Keratinocyte (primary cell): ENCODE data around the gene BAHCC1. TPM values are rescaled to one million over a fixed set of nuclear protein-coding genes. Genes with fewer than 3 reads are reported as not detected.
A peak's percentile ranks its signal among the peaks of the same experiment; 100 is the strongest.

Source experiments
- DNase-seq: peaks from one replicate; pipeline ENCODE4 v3.0.0-alpha.2; 2011; ENCODE audit warnings: low read depth, missing footprints, low spot score
- FAIRE-seq: peaks from 2 replicates; lab custom pipeline; 2011; peaks lifted over from hg19 to GRCh38; lab: Jason Lieb, UNC
- H2AFZ ChIP-seq: 2 replicates; pipeline ENCODE4 v1.6.0; 2012; ENCODE audit warnings: low read length, control low read depth, inconsistent platforms; ENCODE audit not compliant: control insufficient read depth
- H3K27ac ChIP-seq: 2 replicates; pipeline ENCODE4 v1.5.1; 2011; ENCODE audit warnings: low read length; ENCODE audit not compliant: control insufficient read depth, insufficient read depth
- H3K27me3 ChIP-seq: 3 replicates; pipeline ENCODE4 v1.6.0; 2011; ENCODE audit warnings: low read length; ENCODE audit not compliant: control insufficient read depth, insufficient read depth; ENCODE audit errors: extremely low read depth
- H3K36me3 ChIP-seq, 2 experiments: 2 replicates in 1 of 2; 3 replicates in 1 of 2; pipeline ENCODE4 v1.5.1; 2011; ENCODE audit warnings: low read length in 2 of 2, mild to moderate bottlenecking in 1 of 2; ENCODE audit not compliant: control insufficient read depth in 2 of 2, insufficient read depth in 2 of 2; ENCODE audit errors: extremely low read depth in 1 of 2
- H3K4me1 ChIP-seq: 3 replicates; pipeline ENCODE4 v1.5.1; 2011; ENCODE audit warnings: low read length; ENCODE audit not compliant: control insufficient read depth, insufficient read depth; ENCODE audit errors: extremely low read depth
- H3K4me2 ChIP-seq: 3 replicates; pipeline ENCODE4 v1.6.0; 2011; ENCODE audit warnings: low read depth, low read length; ENCODE audit not compliant: control insufficient read depth, insufficient read depth; ENCODE audit errors: extremely low read depth
- H3K4me3 ChIP-seq, 3 experiments: fragments of 200-600 bp in 1 of 3; sonication (generic) in 1 of 3; 2 replicates in 2 of 3; 3 replicates in 1 of 3; pipeline ENCODE4 v1.5.1; 2011 to 2016; ENCODE audit warnings: low read length in 3 of 3, mild to moderate bottlenecking in 3 of 3, control low read depth in 2 of 3, inconsistent platforms in 1 of 3, low read depth in 1 of 3, mixed read lengths in 1 of 3, mixed run types in 1 of 3, moderate library complexity in 1 of 3; ENCODE audit not compliant: control insufficient read depth in 2 of 3, insufficient read depth in 2 of 3; ENCODE audit errors: extremely low read depth in 1 of 3
- H3K79me2 ChIP-seq: 2 replicates; pipeline ENCODE4 v1.6.0; 2012; ENCODE audit warnings: low read length; ENCODE audit not compliant: control insufficient read depth, insufficient read depth
- H3K9ac ChIP-seq: 3 replicates; pipeline ENCODE4 v1.6.0; 2011; ENCODE audit warnings: low read length; ENCODE audit not compliant: control insufficient read depth, insufficient read depth; ENCODE audit errors: extremely low read depth
- H3K9me1 ChIP-seq: 3 replicates; pipeline ENCODE4 v1.6.0; 2011; ENCODE audit warnings: low read length; ENCODE audit not compliant: control insufficient read depth, insufficient read depth; ENCODE audit errors: extremely low read depth
- H3K9me3 ChIP-seq: 2 replicates; pipeline ENCODE4 v1.5.1; 2012; ENCODE audit warnings: low read depth, low read length; ENCODE audit not compliant: control insufficient read depth
- H4K20me1 ChIP-seq: 3 replicates; pipeline ENCODE4 v1.6.0; 2011; ENCODE audit warnings: low read length; ENCODE audit not compliant: control insufficient read depth, insufficient read depth; ENCODE audit errors: extremely low read depth
- EZH2 ChIP-seq: IDR thresholded peaks from one replicate; pipeline ENCODE4 v1.6.1; 2012; ENCODE audit warnings: inconsistent platforms, mild to moderate bottlenecking, low read length, moderate library complexity
- dilution Hi-C: fragments of 300-500 bp; cut with MboI; formaldehyde crosslinking; loops from one replicate; pipeline ENCODE4 v1.7.0; 2020; ENCODE audit warnings: low sequenced_read_pairs; ENCODE audit not compliant: extremely low pct_ligation_motif_present
- polyA plus RNA-seq, 5 experiments: library from polyadenylated mRNA; depleted of rRNA in 3 of 5; stranded (reverse) in 3 of 5; stranded (forward) in 1 of 5; unstranded in 1 of 5; fragments of >200 nt; gene quantifications; 1 replicate in 1 of 5; 2 replicates in 3 of 5; 3 replicates in 1 of 5; pipeline versions ENCODE4 v1.2.1 to v1.2.3, GENCODE V29; 2011 to 2012; ENCODE audit warnings: missing spikeins in 2 of 5, low read depth in 1 of 5, low replicate concordance in 1 of 5
- TF ChIP-seq, protein P1 (sequence below), 3 experiments: IDR thresholded peaks in 1 of 3; conservative IDR thresholded peaks in 1 of 3; optimal IDR thresholded peaks in 1 of 3; 2 replicates in 2 of 3; 3 replicates in 1 of 3; pipeline versions ENCODE3 to v1.5.1; 2011; ENCODE audit warnings: low read length in 3 of 3, mild to moderate bottlenecking in 3 of 3, moderate library complexity in 2 of 3, control low read depth in 1 of 3, inconsistent platforms in 1 of 3; ENCODE audit not compliant: insufficient read depth in 2 of 3; ENCODE audit errors: extremely low read depth in 1 of 3

Gene BAHCC1
- polyA plus RNA-seq, 1 donor (not counting 4 experiments of a cell fraction or from before 2014, with no cell fraction given): 0.52 TPM

DNA sequence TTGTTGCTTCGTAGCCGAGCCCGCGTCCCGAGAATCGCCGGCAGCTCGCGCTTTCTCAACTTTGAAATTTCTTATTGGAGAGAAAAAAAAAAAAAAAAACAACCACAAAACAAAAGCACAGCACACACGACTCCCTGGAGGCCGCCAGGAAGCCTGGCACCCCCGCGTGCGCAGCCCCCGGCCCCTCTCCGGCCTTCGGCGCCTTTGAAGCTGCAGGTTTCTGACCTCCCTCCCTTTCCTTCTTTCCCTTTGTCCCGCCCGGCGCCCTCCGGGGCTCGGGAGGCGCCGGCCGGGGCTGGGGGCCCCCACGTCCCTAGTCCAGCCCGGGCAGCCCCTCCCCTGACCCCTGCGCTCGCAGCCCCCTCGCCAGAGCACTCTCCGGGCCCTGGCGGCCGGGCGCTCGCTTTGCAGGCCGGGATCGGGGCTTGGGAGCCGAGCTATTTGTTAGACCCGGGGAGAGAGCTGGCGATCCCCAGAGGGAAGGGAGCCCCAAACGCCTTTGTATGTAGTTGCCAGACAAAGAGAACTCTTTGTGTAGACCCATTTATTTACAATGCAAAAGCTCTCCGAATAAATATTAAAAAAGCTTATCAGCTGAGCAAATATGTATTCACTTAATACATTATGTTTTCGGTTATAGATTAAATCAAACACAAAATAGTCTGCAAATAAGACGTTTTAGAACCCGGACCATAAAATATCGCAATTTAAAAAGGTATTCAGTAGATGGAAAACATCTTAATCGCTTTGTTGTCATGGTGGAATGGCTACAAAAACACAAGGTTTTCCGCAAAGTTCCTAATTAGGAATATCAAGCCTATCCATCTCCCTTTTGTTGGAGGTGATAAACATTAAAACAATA is 2.3 kb downstream of the BAHCC1 start:
- Histone ChIP-seq H2AFZ (peak overlapping the region; percentile 5), H3K9me3 (no peaks in the 10 kb centered on the region), H3K36me3 (no peaks in the 10 kb centered on the region), H3K9me1 (no peaks in the 10 kb centered on the region), H3K79me2 (peaks cover 43% of the 10 kb centered on the region), H3K9ac (peak overlapping the region; percentile 89), H3K4me2 (peak overlapping the region; percentile 95), H3K27ac (peak overlapping the region; percentile 82), H4K20me1 (no peaks in the 10 kb centered on the region), H3K4me1 (peaks cover 31% of the 10 kb centered on the region), H3K27me3 (no peaks in the 10 kb centered on the region), H3K4me3 (peak overlapping the region; percentile 63 to 81 (median 77))
- TF ChIP-seq, protein P1, sequence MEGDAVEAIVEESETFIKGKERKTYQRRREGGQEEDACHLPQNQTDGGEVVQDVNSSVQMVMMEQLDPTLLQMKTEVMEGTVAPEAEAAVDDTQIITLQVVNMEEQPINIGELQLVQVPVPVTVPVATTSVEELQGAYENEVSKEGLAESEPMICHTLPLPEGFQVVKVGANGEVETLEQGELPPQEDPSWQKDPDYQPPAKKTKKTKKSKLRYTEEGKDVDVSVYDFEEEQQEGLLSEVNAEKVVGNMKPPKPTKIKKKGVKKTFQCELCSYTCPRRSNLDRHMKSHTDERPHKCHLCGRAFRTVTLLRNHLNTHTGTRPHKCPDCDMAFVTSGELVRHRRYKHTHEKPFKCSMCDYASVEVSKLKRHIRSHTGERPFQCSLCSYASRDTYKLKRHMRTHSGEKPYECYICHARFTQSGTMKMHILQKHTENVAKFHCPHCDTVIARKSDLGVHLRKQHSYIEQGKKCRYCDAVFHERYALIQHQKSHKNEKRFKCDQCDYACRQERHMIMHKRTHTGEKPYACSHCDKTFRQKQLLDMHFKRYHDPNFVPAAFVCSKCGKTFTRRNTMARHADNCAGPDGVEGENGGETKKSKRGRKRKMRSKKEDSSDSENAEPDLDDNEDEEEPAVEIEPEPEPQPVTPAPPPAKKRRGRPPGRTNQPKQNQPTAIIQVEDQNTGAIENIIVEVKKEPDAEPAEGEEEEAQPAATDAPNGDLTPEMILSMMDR (optimal IDR thresholded peaks at IDR 0.05 in 1 of 3, IDR thresholded peaks at IDR 0.05 in 1 of 3, conservative IDR thresholded peaks at IDR 0.05 in 1 of 3; ENCODE audit: extremely low read depth in 1 of 3, insufficient read depth in 2 of 3, low read length in 3 of 3): peak in 1 of 3 experiments; percentile 15
- TF ChIP-seq EZH2: no peak
- DNase-seq (no peak), FAIRE-seq (no peak)
- dilution Hi-C loops: no loop called here

DNA sequence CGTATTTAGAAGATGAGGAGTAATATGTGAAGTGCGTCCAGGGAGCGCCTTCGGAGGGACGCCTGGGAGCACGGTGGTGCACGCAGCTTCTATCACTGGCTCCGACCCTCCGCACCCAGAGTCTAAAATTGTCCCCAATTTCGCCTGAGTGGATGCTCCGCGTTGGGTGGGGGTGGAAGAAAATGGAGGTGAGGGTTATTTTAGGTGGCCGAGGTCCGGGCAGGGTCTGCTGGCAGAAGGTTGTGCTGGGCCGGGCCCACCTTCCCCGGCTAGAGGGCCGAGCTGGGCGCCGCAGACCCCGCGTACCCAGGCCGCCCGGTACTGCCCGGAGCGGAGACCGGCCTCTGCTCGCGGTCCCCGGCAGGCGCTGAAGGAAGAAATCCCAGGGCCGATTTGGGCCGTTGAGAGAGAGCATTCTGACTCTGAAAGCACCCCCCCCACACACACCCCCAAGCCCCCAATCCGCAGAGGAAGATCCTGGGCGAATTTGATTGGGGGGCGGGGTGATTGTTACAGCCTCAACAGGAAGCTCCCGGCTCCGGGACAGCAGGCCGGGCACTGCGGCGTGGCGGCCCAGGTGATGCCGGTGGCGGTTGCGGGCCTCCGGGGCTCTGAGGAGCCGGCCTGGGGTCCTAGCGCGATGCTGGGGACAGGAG is 3.0 kb downstream of the BAHCC1 start:
- peaks cover 43% of the 10 kb centered on the region for H3K79me2 ChIP-seq
- H3K9ac ChIP-seq: peak overlapping the region; percentile 89
- H3K9me3 ChIP-seq: no peaks in the 10 kb centered on the region
- H3K4me1 ChIP-seq: peaks cover 33% of the 10 kb centered on the region
- no peaks in the 10 kb centered on the region for H3K27me3 ChIP-seq
- H4K20me1 ChIP-seq: no peaks in the 10 kb centered on the region
- H3K9me1 ChIP-seq: no peaks in the 10 kb centered on the region
- DNase-seq (no peak), FAIRE-seq (no peak)
- H3K4me2 ChIP-seq: peak overlapping the region; percentile 95
- peak overlapping the region; percentile 63 to 81 (median 77) for H3K4me3 ChIP-seq
- peak overlapping the region; percentile 5 for H2AFZ ChIP-seq
- H3K27ac ChIP-seq: peak overlapping the region; percentile 82
- dilution Hi-C loops: no loop called here
- H3K36me3 ChIP-seq: no peaks in the 10 kb centered on the region
- TF ChIP-seq EZH2: no peak
- TF ChIP-seq, protein P1 (optimal IDR thresholded peaks at IDR 0.05 in 1 of 3, IDR thresholded peaks at IDR 0.05 in 1 of 3, conservative IDR thresholded peaks at IDR 0.05 in 1 of 3; ENCODE audit: extremely low read depth in 1 of 3, insufficient read depth in 2 of 3, low read length in 3 of 3): no peak
